Measurements from ENCODE around the gene ADGRA1.
A peak's percentile ranks its signal among the peaks of the same experiment; 100 is the strongest.

Gene ADGRA1

GRCh38 chr10:133177380-133178157 lies 89.8 kb downstream of the ADGRA1 start:
- Histone ChIP-seq H3K4me3 (ENCODE audit: low read depth, low read length) (peak overlapping the region; percentile 44), H4K8ac (ENCODE audit: low read depth, low read length) (no peak overlapping the region), H3K9ac (ENCODE audit: low read length) (no peak overlapping the region), H2AK5ac (ENCODE audit: low read length) (no peak overlapping the region), H3K23ac (ENCODE audit: low read length) (peak overlapping the region; percentile 0), H3K4me1 (ENCODE audit: control insufficient read depth in 1 of 2, insufficient read depth in 2 of 2, low read length in 2 of 2) (no peaks in the 10 kb centered on the region), H3K36me3 (ENCODE audit: control insufficient read depth in 1 of 2, insufficient read depth in 2 of 2, low read length in 2 of 2) (no peaks in the 10 kb centered on the region), H4K12ac (ENCODE audit: low read depth, low read length) (no peak overlapping the region), H3K4me2 (ENCODE audit: low read length) (no peak overlapping the region), H3K79me1 (ENCODE audit: low read length) (no peaks in the 10 kb centered on the region), H2BK5ac (ENCODE audit: low read depth, low read length, poor library complexity) (no peak overlapping the region), H3K27ac (ENCODE audit: low read depth, low read length) (no peak overlapping the region), H3K4ac (ENCODE audit: low read depth, low read length) (no peak overlapping the region), H3K9me3 (ENCODE audit: insufficient read depth, low read depth, low read length) (peaks cover 23% of the 10 kb centered on the region), H3K18ac (ENCODE audit: low read length) (no peak overlapping the region), H3K27me3 (ENCODE audit: insufficient read depth, low read length) (no peaks in the 10 kb centered on the region), H2BK12ac (ENCODE audit: low read length) (no peak overlapping the region), H2BK120ac (ENCODE audit: insufficient read depth, low read length, poor library complexity) (no peak overlapping the region), H4K91ac (ENCODE audit: low read depth, low read length) (no peak overlapping the region), H2AFZ (ENCODE audit: insufficient read depth, low read length, poor library complexity) (no peak overlapping the region), H3K14ac (ENCODE audit: low read length) (no peak overlapping the region), H3K79me2 (ENCODE audit: control insufficient read depth, insufficient read depth, low read length, poor library complexity) (no peaks in the 10 kb centered on the region)
- DNase-seq: no peak
- WGBS (ENCODE audit: extremely low coverage, insufficient coverage, insufficient read length): no CpG with 5 or more reads among the region's 12 CpGs

GRCh38 chr10:133178357-133179127 lies 90.8 kb downstream of the ADGRA1 start:
- H2BK5ac ChIP-seq (ENCODE audit: low read depth, low read length, poor library complexity): no peak overlapping the region
- H2BK120ac ChIP-seq (ENCODE audit: insufficient read depth, low read length, poor library complexity): no peak overlapping the region
- H3K79me2 ChIP-seq (ENCODE audit: control insufficient read depth, insufficient read depth, low read length, poor library complexity): no peaks in the 10 kb centered on the region
- H3K4ac ChIP-seq (ENCODE audit: low read depth, low read length): no peak overlapping the region
- no peak overlapping the region for H3K23ac ChIP-seq (ENCODE audit: low read length)
- no peak overlapping the region for H3K9ac ChIP-seq (ENCODE audit: low read length)
- peaks cover 26% of the 10 kb centered on the region for H3K9me3 ChIP-seq (ENCODE audit: insufficient read depth, low read depth, low read length)
- no peak overlapping the region for H2BK12ac ChIP-seq (ENCODE audit: low read length)
- DNase-seq: no peak
- WGBS (ENCODE audit: extremely low coverage, insufficient coverage, insufficient read length): no CpG with 5 or more reads among the region's 29 CpGs
- H4K12ac ChIP-seq (ENCODE audit: low read depth, low read length): no peak overlapping the region
- no peak overlapping the region for H4K8ac ChIP-seq (ENCODE audit: low read depth, low read length)
- H3K27ac ChIP-seq (ENCODE audit: low read depth, low read length): no peak overlapping the region
- H3K18ac ChIP-seq (ENCODE audit: low read length): no peak overlapping the region
- H3K36me3 ChIP-seq (ENCODE audit: control insufficient read depth in 1 of 2, insufficient read depth in 2 of 2, low read length in 2 of 2): no peaks in the 10 kb centered on the region
- H3K14ac ChIP-seq (ENCODE audit: low read length): no peak overlapping the region
- no peak overlapping the region for H3K4me3 ChIP-seq (ENCODE audit: low read depth, low read length)
- no peaks in the 10 kb centered on the region for H3K27me3 ChIP-seq (ENCODE audit: insufficient read depth, low read length)
- no peaks in the 10 kb centered on the region for H3K79me1 ChIP-seq (ENCODE audit: low read length)
- no peak overlapping the region for H4K91ac ChIP-seq (ENCODE audit: low read depth, low read length)
- no peak overlapping the region for H3K4me2 ChIP-seq (ENCODE audit: low read length)
- no peak overlapping the region for H2AFZ ChIP-seq (ENCODE audit: insufficient read depth, low read length, poor library complexity)
- no peaks in the 10 kb centered on the region for H3K4me1 ChIP-seq (ENCODE audit: control insufficient read depth in 1 of 2, insufficient read depth in 2 of 2, low read length in 2 of 2)
- H2AK5ac ChIP-seq (ENCODE audit: low read length): no peak overlapping the region

GRCh38 chr10:133179128-133179520 lies 91.4 kb downstream of the ADGRA1 start:
- H4K8ac ChIP-seq (ENCODE audit: low read depth, low read length): no peak overlapping the region
- WGBS (ENCODE audit: extremely low coverage, insufficient coverage, insufficient read length): no CpG with 5 or more reads among the region's 11 CpGs

GRCh38 chr10:133179651-133180050 lies 91.9 kb downstream of the ADGRA1 start:
- Histone ChIP-seq H4K91ac (ENCODE audit: low read depth, low read length) (no peak overlapping the region), H3K4me1 (ENCODE audit: control insufficient read depth in 1 of 2, insufficient read depth in 2 of 2, low read length in 2 of 2) (no peaks in the 10 kb centered on the region), H3K9me3 (ENCODE audit: insufficient read depth, low read depth, low read length) (peaks cover 27% of the 10 kb centered on the region), H3K4me3 (ENCODE audit: low read depth, low read length) (no peak overlapping the region), H3K27me3 (ENCODE audit: insufficient read depth, low read length) (no peaks in the 10 kb centered on the region), H3K18ac (ENCODE audit: low read length) (no peak overlapping the region), H4K12ac (ENCODE audit: low read depth, low read length) (no peak overlapping the region), H3K27ac (ENCODE audit: low read depth, low read length) (no peak overlapping the region), H2BK12ac (ENCODE audit: low read length) (no peak overlapping the region), H2BK5ac (ENCODE audit: low read depth, low read length, poor library complexity) (no peak overlapping the region), H2BK120ac (ENCODE audit: insufficient read depth, low read length, poor library complexity) (no peak overlapping the region), H3K79me1 (ENCODE audit: low read length) (no peaks in the 10 kb centered on the region), H3K4me2 (ENCODE audit: low read length) (no peak overlapping the region), H3K36me3 (ENCODE audit: control insufficient read depth in 1 of 2, insufficient read depth in 2 of 2, low read length in 2 of 2) (peaks cover 0 to 2% of the 10 kb centered on the region in 2 experiments), H3K9ac (ENCODE audit: low read length) (no peak overlapping the region), H3K4ac (ENCODE audit: low read depth, low read length) (no peak overlapping the region), H4K8ac (ENCODE audit: low read depth, low read length) (no peak overlapping the region), H3K14ac (ENCODE audit: low read length) (no peak overlapping the region), H3K23ac (ENCODE audit: low read length) (no peak overlapping the region), H3K79me2 (ENCODE audit: control insufficient read depth, insufficient read depth, low read length, poor library complexity) (no peaks in the 10 kb centered on the region), H2AFZ (ENCODE audit: insufficient read depth, low read length, poor library complexity) (no peak overlapping the region), H2AK5ac (ENCODE audit: low read length) (no peak overlapping the region)
- DNase-seq: no peak
- WGBS (ENCODE audit: extremely low coverage, insufficient coverage, insufficient read length): no CpG with 5 or more reads among the region's 26 CpGs

More at GRCh38 chr10:133179128-133179520, 91.4 kb downstream of the ADGRA1 start:
- no peak overlapping the region for H3K4me3 ChIP-seq (ENCODE audit: low read depth, low read length)
- no peak overlapping the region for H3K4ac ChIP-seq (ENCODE audit: low read depth, low read length)
- H3K79me1 ChIP-seq (ENCODE audit: low read length): no peaks in the 10 kb centered on the region
- H4K12ac ChIP-seq (ENCODE audit: low read depth, low read length): no peak overlapping the region
- no peak overlapping the region for H3K18ac ChIP-seq (ENCODE audit: low read length)
- H2BK120ac ChIP-seq (ENCODE audit: insufficient read depth, low read length, poor library complexity): no peak overlapping the region
- H3K9ac ChIP-seq (ENCODE audit: low read length): no peak overlapping the region
- H3K27ac ChIP-seq (ENCODE audit: low read depth, low read length): no peak overlapping the region
- H3K14ac ChIP-seq (ENCODE audit: low read length): no peak overlapping the region
- H3K9me3 ChIP-seq (ENCODE audit: insufficient read depth, low read depth, low read length): peaks cover 25% of the 10 kb centered on the region
- H3K23ac ChIP-seq (ENCODE audit: low read length): no peak overlapping the region
- no peak for DNase-seq
- no peak overlapping the region for H2BK5ac ChIP-seq (ENCODE audit: low read depth, low read length, poor library complexity)
- no peak overlapping the region for H2AK5ac ChIP-seq (ENCODE audit: low read length)
- no peak overlapping the region for H4K91ac ChIP-seq (ENCODE audit: low read depth, low read length)
- H2BK12ac ChIP-seq (ENCODE audit: low read length): no peak overlapping the region
- H3K79me2 ChIP-seq (ENCODE audit: control insufficient read depth, insufficient read depth, low read length, poor library complexity): no peaks in the 10 kb centered on the region
- no peak overlapping the region for H3K4me2 ChIP-seq (ENCODE audit: low read length)
- no peaks in the 10 kb centered on the region for H3K27me3 ChIP-seq (ENCODE audit: insufficient read depth, low read length)
- no peaks in the 10 kb centered on the region for H3K4me1 ChIP-seq (ENCODE audit: control insufficient read depth in 1 of 2, insufficient read depth in 2 of 2, low read length in 2 of 2)
- H3K36me3 ChIP-seq (ENCODE audit: control insufficient read depth in 1 of 2, insufficient read depth in 2 of 2, low read length in 2 of 2): peaks cover 0 to 2% of the 10 kb centered on the region in 2 experiments
- H2AFZ ChIP-seq (ENCODE audit: insufficient read depth, low read length, poor library complexity): no peak overlapping the region

Data from trophoblast cell (in vitro differentiated cells and primary cell).